ENCODE measurements around the gene SCN10A. TPM values are rescaled to one million over a fixed set of nuclear protein-coding genes. Genes with fewer than 3 reads are reported as not detected.

The SCN10A gene
- total RNA-seq, 4 donors from 2014 or later, result not detected

DNA sequence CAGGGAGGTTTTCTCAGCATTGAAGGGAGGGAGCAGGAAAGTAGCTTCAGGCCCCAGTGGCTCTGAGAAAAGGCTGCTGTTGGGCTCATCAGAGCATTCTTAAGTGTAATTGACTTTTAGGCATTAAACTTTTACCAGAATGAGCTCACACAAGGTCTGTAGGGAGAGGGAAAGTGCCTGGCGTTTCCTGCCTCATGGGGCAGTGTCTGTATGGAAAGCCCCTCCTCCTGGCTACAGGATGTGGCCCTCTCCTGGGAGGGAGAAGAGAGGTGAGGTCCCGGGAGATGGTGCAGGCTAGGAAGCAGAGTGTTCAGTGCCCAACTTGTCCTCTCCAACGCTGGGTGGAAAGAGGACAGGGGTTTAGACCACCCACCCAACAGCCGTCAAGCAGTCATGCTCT is 21.3 kb upstream of the SCN10A start:
- Histone ChIP-seq H3K36me3 (no peaks in the 10 kb centered on the region), H3K4me1 (peaks cover 0 to 15% (median 6%) of the 10 kb centered on the region in 4 donors), H3K27me3 (no peaks in the 10 kb centered on the region), H3K27ac (no peak overlapping the region), H3K9me3 (no peaks in the 10 kb centered on the region), H3K4me3 (no peak overlapping the region)
- DNase-seq (ENCODE audit: low spot score in 2 of 2), result no peak
- WGBS, 2 donors, result 54 to 58% methylated on average over 4 of the region's 4 CpGs
- TF ChIP-seq EP300 (IDR thresholded peaks at IDR 0.05), result no peak
- TF ChIP-seq POLR2A (IDR thresholded peaks at IDR 0.05), result no peak
- TF ChIP-seq, protein P1, sequence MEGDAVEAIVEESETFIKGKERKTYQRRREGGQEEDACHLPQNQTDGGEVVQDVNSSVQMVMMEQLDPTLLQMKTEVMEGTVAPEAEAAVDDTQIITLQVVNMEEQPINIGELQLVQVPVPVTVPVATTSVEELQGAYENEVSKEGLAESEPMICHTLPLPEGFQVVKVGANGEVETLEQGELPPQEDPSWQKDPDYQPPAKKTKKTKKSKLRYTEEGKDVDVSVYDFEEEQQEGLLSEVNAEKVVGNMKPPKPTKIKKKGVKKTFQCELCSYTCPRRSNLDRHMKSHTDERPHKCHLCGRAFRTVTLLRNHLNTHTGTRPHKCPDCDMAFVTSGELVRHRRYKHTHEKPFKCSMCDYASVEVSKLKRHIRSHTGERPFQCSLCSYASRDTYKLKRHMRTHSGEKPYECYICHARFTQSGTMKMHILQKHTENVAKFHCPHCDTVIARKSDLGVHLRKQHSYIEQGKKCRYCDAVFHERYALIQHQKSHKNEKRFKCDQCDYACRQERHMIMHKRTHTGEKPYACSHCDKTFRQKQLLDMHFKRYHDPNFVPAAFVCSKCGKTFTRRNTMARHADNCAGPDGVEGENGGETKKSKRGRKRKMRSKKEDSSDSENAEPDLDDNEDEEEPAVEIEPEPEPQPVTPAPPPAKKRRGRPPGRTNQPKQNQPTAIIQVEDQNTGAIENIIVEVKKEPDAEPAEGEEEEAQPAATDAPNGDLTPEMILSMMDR (IDR thresholded peaks at IDR 0.05), result no peak

- WGBS, 2 donors, result 68 to 83% methylated on average over 5 of the region's 5 CpGs
- Histone ChIP-seq H3K27me3 (no peaks in the 10 kb centered on the region), H3K9me3 (no peaks in the 10 kb centered on the region), H3K4me1 (peaks cover 0 to 15% (median 6%) of the 10 kb centered on the region in 4 donors), H3K4me3 (no peak overlapping the region), H3K27ac (no peak overlapping the region), H3K36me3 (no peaks in the 10 kb centered on the region)
- no peak for DNase-seq (ENCODE audit: low spot score in 2 of 2)
- no peak for TF ChIP-seq EP300 (IDR thresholded peaks at IDR 0.05)
- TF ChIP-seq POLR2A (IDR thresholded peaks at IDR 0.05), result no peak
- TF ChIP-seq, protein P1 (IDR thresholded peaks at IDR 0.05), result no peak
Measured at GRCh38 chr3:38836561-38836960, 20.5 kb upstream of the SCN10A start.

DNA sequence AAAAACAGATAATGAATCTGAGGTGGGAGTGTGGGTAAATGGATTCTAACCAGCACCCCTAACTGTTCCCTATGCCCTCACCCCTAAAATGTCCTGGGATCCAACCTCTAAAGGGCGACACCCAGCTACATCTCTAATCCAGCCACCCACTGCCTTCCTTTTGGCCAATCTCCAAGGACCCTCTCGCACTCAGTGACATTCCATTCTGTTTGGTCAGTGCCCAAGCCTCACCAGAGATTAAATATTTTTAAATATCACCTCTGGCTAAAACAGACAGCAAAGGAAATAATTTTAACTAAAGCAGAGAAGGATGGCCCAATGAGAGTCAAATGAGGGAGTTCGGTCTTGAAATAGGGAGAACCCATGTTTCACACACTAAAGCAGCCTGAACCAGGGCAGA is 19.9 kb upstream of the SCN10A start:
- 72 to 75% methylated on average over 3 of the region's 3 CpGs for WGBS, 2 donors
- TF ChIP-seq EP300 (IDR thresholded peaks at IDR 0.05) (no peak), POLR2A (IDR thresholded peaks at IDR 0.05) (no peak)
- TF ChIP-seq, protein P1 (IDR thresholded peaks at IDR 0.05), result no peak
- no peak for DNase-seq (ENCODE audit: low spot score in 2 of 2)
- Histone ChIP-seq H3K27me3 (no peaks in the 10 kb centered on the region), H3K9me3 (no peaks in the 10 kb centered on the region), H3K4me1 (peaks cover 0 to 15% (median 6%) of the 10 kb centered on the region in 4 donors), H3K36me3 (no peaks in the 10 kb centered on the region), H3K27ac (peak overlapping the region in 2 of 4 donors; percentile 59 to 84), H3K4me3 (no peak overlapping the region)

GRCh38 chr3:38834717-38835116 is 18.7 kb upstream of the SCN10A start:
- Histone ChIP-seq H3K36me3 (no peaks in the 10 kb centered on the region), H3K4me3 (no peak overlapping the region), H3K4me1 (peaks cover 0 to 17% (median 6%) of the 10 kb centered on the region in 4 donors), H3K27me3 (no peaks in the 10 kb centered on the region), H3K27ac (peak overlapping the region in 2 of 4 donors; percentile 59 to 84), H3K9me3 (no peaks in the 10 kb centered on the region)
- TF ChIP-seq POLR2A (IDR thresholded peaks at IDR 0.05), result no peak
- no peak for TF ChIP-seq EP300 (IDR thresholded peaks at IDR 0.05)
- TF ChIP-seq, protein P1 (IDR thresholded peaks at IDR 0.05), result no peak
- no peak for DNase-seq (ENCODE audit: low spot score in 2 of 2)

GRCh38 chr3:38834110-38834509 is 18.1 kb upstream of the SCN10A start:
- DNase-seq (ENCODE audit: low spot score in 2 of 2), result peak; percentile 9 to 28
- no peak overlapping the region for H3K4me3 ChIP-seq
- TF ChIP-seq EP300 (IDR thresholded peaks at IDR 0.05) (peak in 1 of 2 donors; percentile 50), POLR2A (IDR thresholded peaks at IDR 0.05) (no peak)

GRCh38 chr3:38829404-38829803 is 13.4 kb upstream of the SCN10A start:
- DNase-seq (ENCODE audit: low spot score in 2 of 2), result peak in 1 of 2 donors; percentile 8
- TF ChIP-seq EP300 (IDR thresholded peaks at IDR 0.05) (no peak), POLR2A (IDR thresholded peaks at IDR 0.05) (no peak)
- TF ChIP-seq, protein P1 (IDR thresholded peaks at IDR 0.05), result no peak
- H3K27me3 ChIP-seq, result no peaks in the 10 kb centered on the region
- H3K36me3 ChIP-seq, result no peaks in the 10 kb centered on the region
- WGBS, 2 donors, result 51 to 56% methylated on average over 6 of the region's 6 CpGs
- no peak overlapping the region for H3K4me3 ChIP-seq
- peak overlapping the region in 2 of 4 donors; percentile 15 to 43 for H3K27ac ChIP-seq
- H3K9me3 ChIP-seq, result no peaks in the 10 kb centered on the region
- H3K4me1 ChIP-seq, result peaks cover 0 to 25% (median 4%) of the 10 kb centered on the region in 4 donors

More at GRCh38 chr3:38834110-38834509, 18.1 kb upstream of the SCN10A start:
- WGBS, 2 donors, result 3% methylated on average over 8 of the region's 8 CpGs
- H3K4me1 ChIP-seq, result peaks cover 0 to 23% (median 6%) of the 10 kb centered on the region in 4 donors
- no peaks in the 10 kb centered on the region for H3K27me3 ChIP-seq
- no peaks in the 10 kb centered on the region for H3K9me3 ChIP-seq
- H3K36me3 ChIP-seq, result no peaks in the 10 kb centered on the region
- H3K27ac ChIP-seq, result peak overlapping the region in 2 of 4 donors; percentile 59 to 84

Measured in tibial nerve (tissue), 4 donors.